ENCODE results near the gene ABCC8. TPM values are rescaled to one million over a fixed set of nuclear protein-coding genes. Genes with fewer than 3 reads are reported as not detected.

The ABCC8 gene
- total RNA-seq, 1 donor from 2014 or later, result not detected

DNA sequence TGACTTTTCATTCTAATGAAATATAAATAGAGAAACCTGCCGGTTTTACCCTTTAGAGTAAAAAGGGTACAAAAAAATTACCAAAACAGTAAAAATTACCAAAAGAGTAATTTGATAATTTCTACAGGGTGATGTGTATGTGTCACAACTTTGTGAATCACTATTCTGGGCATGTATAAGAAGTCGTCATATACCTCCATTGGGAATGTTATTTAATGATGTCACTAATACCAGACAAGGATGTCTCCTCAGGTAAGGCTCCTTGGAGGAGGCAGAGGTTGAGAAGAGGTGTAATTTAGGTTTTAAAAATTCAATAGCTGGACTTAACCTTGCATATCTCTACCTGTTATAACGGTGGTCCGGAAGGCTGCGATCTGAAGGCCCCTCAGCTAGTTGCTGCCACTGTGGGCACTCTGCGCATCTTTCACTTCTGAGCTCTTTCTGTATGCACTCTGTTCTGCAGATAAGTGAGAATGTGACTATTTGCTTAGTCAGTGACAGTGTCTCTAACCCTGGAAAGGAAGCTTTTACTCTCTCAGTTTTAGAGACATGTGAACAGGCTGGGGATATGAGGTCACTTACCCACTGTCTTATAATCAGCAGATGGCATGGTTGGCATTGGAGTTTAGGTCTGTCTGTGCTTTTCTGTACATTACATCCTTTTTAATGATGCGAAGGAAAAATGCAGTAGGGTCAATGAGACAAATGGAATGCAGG is 126.0 kb downstream of the ABCC8 start:
- no peak for ATAC-seq

DNA sequence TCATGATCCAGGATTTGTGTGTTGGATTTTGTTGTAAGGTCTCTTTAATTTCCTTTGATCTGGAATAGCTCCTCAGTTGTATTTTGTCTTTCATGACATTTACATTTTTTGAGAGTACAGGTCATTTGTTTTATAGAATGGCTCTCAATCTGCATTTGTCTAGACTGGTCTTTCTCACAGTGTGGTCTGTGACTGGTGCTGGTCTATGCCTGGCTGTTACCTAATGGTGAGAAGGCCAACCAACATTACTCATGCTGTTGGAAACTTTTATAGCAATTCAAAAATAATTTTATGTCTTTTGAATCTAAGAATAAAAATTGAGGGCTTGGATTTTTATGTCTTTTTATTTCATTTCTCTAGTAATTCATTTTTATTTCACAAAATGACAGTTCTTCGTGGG is 129.0 kb downstream of the ABCC8 start:
- no peak for ATAC-seq

DNA sequence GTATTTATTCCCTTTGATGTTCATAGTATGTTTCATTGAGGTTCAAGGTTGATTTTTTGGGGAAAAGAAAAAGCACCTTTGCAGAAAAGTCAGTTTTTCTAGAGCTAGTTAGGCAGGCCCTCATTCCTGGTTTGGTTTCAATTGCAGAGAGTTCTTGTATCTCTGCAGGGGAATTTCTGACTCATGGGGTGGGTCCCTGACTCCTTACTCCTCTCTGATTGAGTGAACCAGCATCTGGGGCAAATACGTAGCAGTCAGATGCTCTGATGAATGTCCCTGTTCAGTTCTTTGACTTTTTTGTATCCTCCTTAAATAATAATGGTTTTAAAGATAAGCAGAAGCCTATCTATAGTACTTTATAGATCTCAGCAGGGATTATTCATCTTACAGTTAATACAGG is 132.7 kb downstream of the ABCC8 start:
- ATAC-seq, result no peak

DNA sequence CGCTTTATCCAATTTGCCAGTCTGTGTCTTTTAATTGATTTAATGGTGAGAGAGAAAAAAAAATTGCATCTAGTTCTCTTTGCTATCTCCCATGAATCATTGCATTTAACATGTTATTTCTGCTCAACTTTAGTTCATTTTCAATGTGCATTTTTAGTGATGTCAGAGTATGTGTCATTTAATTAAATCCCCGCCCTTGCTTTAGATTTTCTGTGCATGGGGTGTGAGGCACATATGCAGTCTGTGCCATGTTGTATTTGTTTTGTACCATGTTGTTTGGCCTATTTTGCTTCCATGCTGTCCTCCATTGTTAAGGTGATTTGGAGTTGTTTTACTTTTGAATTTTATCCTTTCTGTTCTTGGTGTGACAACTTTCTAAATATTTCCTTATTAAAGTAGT is 133.4 kb downstream of the ABCC8 start:
- ATAC-seq, result no peak

Other genes with a start within 250 kb of the ABCC8 start
- gene NUCB2, start 200.1 kb downstream of the ABCC8 start, total RNA-seq, result 93.7 TPM
- gene NCR3LG1, start 125.0 kb downstream of the ABCC8 start, total RNA-seq, result 1.4 TPM
- 0.36 TPM for gene KCNJ11, start 88.2 kb downstream of the ABCC8 start, total RNA-seq
- 0.12 TPM for gene USH1C, start 67.6 kb upstream of the ABCC8 start, total RNA-seq
- gene OTOG, start 70.4 kb upstream of the ABCC8 start, total RNA-seq, result not detected
- not detected for gene MYOD1, start 242.7 kb upstream of the ABCC8 start, total RNA-seq

All from esophagus mucosa (tissue), 1 donor.